Left lung (tissue), 10 donors: ENCODE measurements around the gene NFKBIA. TPM values are rescaled to one million over a fixed set of nuclear protein-coding genes. Genes with fewer than 3 reads are reported as not detected.
"Not testable (repeated sequence)": the region's sequence is repeated elsewhere in the genome, so short reads cannot be mapped to it uniquely, and the experiment has no call there.

Source experiments
- ATAC-seq: fragments of 200-7000 bp; cut with Tn5 transposase; one replicate; pipeline ENCODE4 v1.9.1; 2020; ENCODE audit warnings: moderate library complexity
- DNase-seq, 4 donors: peaks; one replicate each; pipeline ENCODE4 v3.0.0-alpha.2; 2013 to 2020
- H3K27ac ChIP-seq, 2 donors: fragments of 200-600 bp; sonication (generic) in 1 of 2; one replicate each; pipeline versions ENCODE4 v1.5.0 to v1.8.0; 2020 to 2021
- H3K27me3 ChIP-seq, 2 donors: fragments of 200-600 bp; sonication (generic) in 1 of 2; one replicate each; pipeline versions ENCODE4 v1.5.0 to v1.8.0; 2020 to 2021
- H3K36me3 ChIP-seq, 2 donors: fragments of 200-600 bp; sonication (generic) in 1 of 2; one replicate each; pipeline versions ENCODE4 v1.5.0 to v1.8.0; 2020 to 2021
- H3K4me1 ChIP-seq, 2 donors: fragments of 200-600 bp; one replicate each; pipeline ENCODE4 v1.8.0; 2021
- H3K4me3 ChIP-seq, 2 donors: fragments of 200-600 bp; sonication (generic) in 1 of 2; one replicate each; pipeline versions ENCODE4 v1.5.0 to v1.8.0; 2020 to 2021; ENCODE audit warnings: mild to moderate bottlenecking in 1 of 2
- H3K9me3 ChIP-seq, 2 donors: fragments of 200-600 bp; sonication (generic) in 1 of 2; one replicate each; pipeline versions ENCODE4 v1.5.0 to v1.8.0; 2020 to 2021
- CTCF ChIP-seq, 2 donors: fragments of 200-600 bp; sonication (generic) in 1 of 2; IDR thresholded peaks; one replicate each; pipeline versions ENCODE4 v1.5.0 to v1.8.0; 2021; ENCODE audit warnings: antibody characterized with exemption in 2 of 2
- intact Hi-C, 2 donors: fragments of 100-400 bp; cut with DNase I; formaldehyde crosslinking; loops; one replicate each; pipeline versions ENCODE4 v1.11.2 to v1.14.2; 2022
- polyA plus RNA-seq, 6 donors: library from polyadenylated mRNA; unstranded; fragments of 120-200 nt; gene quantifications; one replicate each; pipeline ENCODE4 v1.2.1, GENCODE V29; 2013; ENCODE audit not compliant: insufficient read length in 6 of 6
- total RNA-seq, 2 donors: library from RNA; stranded (reverse); fragmentation: NEBNext Ultra II Directional; extraction: Animal tissue kit (Norgen Biotek cat#: 25700); gene quantifications; one replicate each; pipeline ENCODE4 v1.2.1, GENCODE V29; 2021
- donor health status: DM: no; HTN: yes; CAD: no.
- donor health status: DM: no; HTN: no; CAD: no.

NFKBIA gene
- total and polyA plus RNA-seq, 8 donors = 74.7 to 348 (median 99.7) TPM

GRCh38 chr14:35355981-35356841 is 48.3 kb downstream of the NFKBIA start:
- Histone ChIP-seq H3K27me3 (no peaks in the 10 kb centered on the region), H3K9me3 (no peaks in the 10 kb centered on the region), H3K36me3 (no peaks in the 10 kb centered on the region), H3K27ac (peak overlapping the region; percentile 33 to 39), H3K4me1 (peaks cover 6 to 37% of the 10 kb centered on the region in 2 donors), H3K4me3 (no peak overlapping the region)
- ATAC-seq (peak; percentile 72), DNase-seq (no peak)
- intact Hi-C loops = no loop called here
- no peak for TF ChIP-seq CTCF (IDR thresholded peaks at IDR 0.05)

DNA sequence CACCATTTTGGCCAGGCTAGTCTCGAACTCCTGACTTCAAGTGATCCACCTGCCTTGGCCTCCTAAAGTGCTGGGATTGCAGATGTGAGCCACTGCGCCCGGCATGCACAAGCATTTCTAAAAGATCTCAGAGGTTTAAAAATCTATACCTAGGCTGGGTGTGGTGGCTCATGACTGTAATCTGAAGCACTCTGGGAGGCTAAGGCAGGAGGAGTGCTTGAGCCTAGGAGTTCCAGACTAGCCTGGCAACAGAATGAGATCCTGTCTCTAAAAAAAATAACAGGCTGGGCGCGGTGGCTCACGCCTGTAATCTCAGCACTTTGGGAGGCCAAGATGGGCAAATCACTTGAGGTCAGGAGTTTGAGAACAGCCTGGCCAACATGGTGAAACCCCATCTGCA is 49.3 kb downstream of the NFKBIA start:
- intact Hi-C loops, DNase-seq, H3K4me3 ChIP-seq, H3K27me3 ChIP-seq, H3K36me3 ChIP-seq, H3K9me3 ChIP-seq: not testable (repeated sequence)
- Histone ChIP-seq H3K4me1 (peaks cover 6 to 32% of the 10 kb centered on the region in 2 donors), H3K27ac (peak overlapping the region in 1 of 2 donors; percentile 3)
- peak; percentile 20 for ATAC-seq

GRCh38 chr14:35353409-35354172 is 51.0 kb downstream of the NFKBIA start:
- Histone ChIP-seq H3K4me3 (no peak overlapping the region), H3K9me3 (no peaks in the 10 kb centered on the region), H3K4me1 (peaks cover 6 to 32% of the 10 kb centered on the region in 2 donors), H3K27ac (peak overlapping the region in 1 of 2 donors; percentile 26), H3K36me3 (no peaks in the 10 kb centered on the region), H3K27me3 (no peaks in the 10 kb centered on the region)
- DNase-seq (no peak), ATAC-seq (peak; percentile 69)
- intact Hi-C loops = no loop called here
- peak in 1 of 2 donors; percentile 30 for TF ChIP-seq CTCF (IDR thresholded peaks at IDR 0.05)

DNA sequence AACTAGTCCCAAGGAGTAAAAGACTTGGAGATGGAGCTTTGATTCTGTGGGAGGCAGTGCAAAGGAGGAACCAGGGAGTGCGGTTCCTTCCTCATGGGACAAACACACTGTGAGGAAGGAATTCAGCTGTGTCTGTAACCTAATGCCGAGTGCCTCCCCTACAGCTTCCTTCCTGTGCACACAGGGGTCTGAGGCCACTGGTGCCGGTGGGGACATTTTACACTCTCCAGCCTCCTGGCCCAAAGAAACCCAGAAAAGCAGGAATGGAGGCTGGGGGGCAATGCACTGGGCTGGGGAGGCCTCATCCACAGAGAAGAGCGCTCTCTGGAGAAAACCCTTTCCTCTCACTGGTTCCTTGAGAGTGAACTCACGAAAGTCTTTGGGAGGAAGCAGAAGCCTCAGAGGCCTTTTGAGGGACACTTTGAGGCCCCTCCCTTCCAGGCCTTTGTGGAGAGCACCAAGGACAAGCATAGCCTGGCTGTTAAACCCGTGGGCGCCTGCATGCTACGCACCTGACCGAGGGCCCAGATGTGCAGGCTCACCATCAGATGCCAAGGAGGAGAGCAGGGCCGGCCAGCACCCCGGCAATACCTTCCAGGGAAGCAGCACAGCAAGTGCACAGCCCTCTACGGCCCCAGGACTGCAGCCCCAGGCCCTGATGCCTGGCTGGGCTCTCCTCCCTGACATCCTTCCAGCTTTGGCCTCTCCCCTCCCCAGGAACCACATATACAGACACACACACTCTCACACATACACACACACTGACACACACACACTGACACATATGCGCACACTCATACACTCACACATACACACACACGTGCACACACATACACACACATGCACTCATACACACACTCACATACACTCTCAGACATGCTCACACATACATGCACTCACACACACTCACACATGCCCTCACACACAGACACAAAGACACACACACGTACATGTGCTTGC is 52.0 kb downstream of the NFKBIA start:
- Histone ChIP-seq H3K27me3 (no peaks in the 10 kb centered on the region), H3K4me1 (peaks cover 6 to 34% of the 10 kb centered on the region in 2 donors), H3K36me3 (no peaks in the 10 kb centered on the region), H3K27ac (peak overlapping the region; percentile 30 to 65), H3K9me3 (no peaks in the 10 kb centered on the region), H3K4me3 (no peak overlapping the region)
- intact Hi-C loops = no loop called here
- no peak for TF ChIP-seq CTCF (IDR thresholded peaks at IDR 0.05)
- ATAC-seq = peak; percentile 21
- DNase-seq = peak in 1 of 4 donors; percentile 39

DNA sequence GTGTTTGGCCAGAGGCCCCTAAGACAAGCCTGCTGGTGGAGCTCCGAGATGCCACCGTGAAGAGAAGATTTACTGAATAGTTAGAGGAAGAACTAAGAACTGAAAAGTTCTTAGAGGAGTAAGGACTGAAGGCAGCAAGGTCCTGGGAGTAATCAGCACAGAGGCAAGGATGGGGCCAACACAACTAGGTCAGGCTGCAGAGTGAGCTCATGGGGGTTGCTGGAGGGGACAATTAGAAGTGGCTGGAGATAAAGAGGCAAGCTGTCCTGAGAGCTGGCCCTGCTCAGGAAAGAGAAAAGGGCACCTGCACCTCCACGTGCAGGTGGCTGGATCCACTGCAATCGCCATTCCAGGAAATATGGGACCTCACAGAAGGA is 52.7 kb downstream of the NFKBIA start:
- H3K9me3 ChIP-seq = no peaks in the 10 kb centered on the region
- H3K27ac ChIP-seq = peak overlapping the region in 1 of 2 donors; percentile 65
- no peak for TF ChIP-seq CTCF (IDR thresholded peaks at IDR 0.05)
- no peak for DNase-seq
- intact Hi-C loops = no loop called here
- no peak for ATAC-seq
- no peaks in the 10 kb centered on the region for H3K36me3 ChIP-seq
- no peak overlapping the region for H3K4me3 ChIP-seq
- no peaks in the 10 kb centered on the region for H3K27me3 ChIP-seq
- peaks cover 6 to 37% of the 10 kb centered on the region in 2 donors for H3K4me1 ChIP-seq
